ENCODE results near the gene BPNT1.
"Not testable (repeated sequence)": the region's sequence is repeated elsewhere in the genome, so short reads cannot be mapped to it uniquely, and the experiment has no call there.

The BPNT1 gene

GRCh38 chr1:220123889-220124288 lies 34.3 kb upstream of the BPNT1 start:
- no peak overlapping the region for H3K27ac ChIP-seq
- TF ChIP-seq ZFX (IDR thresholded peaks at IDR 0.05; ENCODE audit: borderline replicate concordance): no peak
- TF ChIP-seq, protein P1, sequence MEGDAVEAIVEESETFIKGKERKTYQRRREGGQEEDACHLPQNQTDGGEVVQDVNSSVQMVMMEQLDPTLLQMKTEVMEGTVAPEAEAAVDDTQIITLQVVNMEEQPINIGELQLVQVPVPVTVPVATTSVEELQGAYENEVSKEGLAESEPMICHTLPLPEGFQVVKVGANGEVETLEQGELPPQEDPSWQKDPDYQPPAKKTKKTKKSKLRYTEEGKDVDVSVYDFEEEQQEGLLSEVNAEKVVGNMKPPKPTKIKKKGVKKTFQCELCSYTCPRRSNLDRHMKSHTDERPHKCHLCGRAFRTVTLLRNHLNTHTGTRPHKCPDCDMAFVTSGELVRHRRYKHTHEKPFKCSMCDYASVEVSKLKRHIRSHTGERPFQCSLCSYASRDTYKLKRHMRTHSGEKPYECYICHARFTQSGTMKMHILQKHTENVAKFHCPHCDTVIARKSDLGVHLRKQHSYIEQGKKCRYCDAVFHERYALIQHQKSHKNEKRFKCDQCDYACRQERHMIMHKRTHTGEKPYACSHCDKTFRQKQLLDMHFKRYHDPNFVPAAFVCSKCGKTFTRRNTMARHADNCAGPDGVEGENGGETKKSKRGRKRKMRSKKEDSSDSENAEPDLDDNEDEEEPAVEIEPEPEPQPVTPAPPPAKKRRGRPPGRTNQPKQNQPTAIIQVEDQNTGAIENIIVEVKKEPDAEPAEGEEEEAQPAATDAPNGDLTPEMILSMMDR (IDR thresholded peaks at IDR 0.05): peak; percentile 74

- TF ChIP-seq, protein P1 (IDR thresholded peaks at IDR 0.05): no peak
- TF ChIP-seq ZFX (IDR thresholded peaks at IDR 0.05; ENCODE audit: borderline replicate concordance): no peak
Observed at GRCh38 chr1:220123066-220123465, 33.5 kb upstream of the BPNT1 start.

GRCh38 chr1:220121791-220122530 lies 32.4 kb upstream of the BPNT1 start:
- TF ChIP-seq, protein P1 (IDR thresholded peaks at IDR 0.05): no peak
- no peak for TF ChIP-seq ZFX (IDR thresholded peaks at IDR 0.05; ENCODE audit: borderline replicate concordance)
- no peak overlapping the region for H3K27ac ChIP-seq

More at GRCh38 chr1:220123066-220123465, 33.5 kb upstream of the BPNT1 start:
- no peak overlapping the region for H3K27ac ChIP-seq

DNA sequence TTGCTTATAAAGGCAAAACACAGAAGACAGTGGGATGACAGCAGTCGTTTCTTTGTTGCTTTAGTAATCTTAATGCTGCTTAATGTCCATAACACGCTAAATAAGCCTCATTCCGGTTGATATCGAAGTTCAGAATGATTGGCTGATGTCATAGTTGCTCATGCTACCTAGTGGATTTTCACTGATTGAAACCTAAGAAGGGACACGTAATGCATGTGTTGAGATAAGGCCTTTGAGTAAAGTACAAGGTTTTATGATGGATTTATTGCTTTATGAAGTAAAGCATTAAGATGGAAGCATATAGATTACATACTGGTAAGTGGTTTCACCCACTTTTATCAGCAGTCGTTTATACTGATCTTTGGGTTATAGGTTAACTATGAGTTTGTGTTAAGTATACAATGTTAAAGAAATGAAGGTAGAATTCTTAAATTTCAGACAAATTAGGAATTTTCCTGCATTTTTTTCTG lies 29.5 kb upstream of the BPNT1 start:
- no peak for TF ChIP-seq ZFX (IDR thresholded peaks at IDR 0.05; ENCODE audit: borderline replicate concordance)
- TF ChIP-seq, protein P1 (IDR thresholded peaks at IDR 0.05): no peak
- H3K27ac ChIP-seq: no peak overlapping the region

- TF ChIP-seq, protein P1 (IDR thresholded peaks at IDR 0.05): peak; percentile 98
- TF ChIP-seq ZFX (IDR thresholded peaks at IDR 0.05; ENCODE audit: borderline replicate concordance): no peak
- H3K27ac ChIP-seq: no peak overlapping the region
Observed at GRCh38 chr1:220113136-220113695, 23.6 kb upstream of the BPNT1 start.

- not testable (repeated sequence) for H3K27ac ChIP-seq
Observed at GRCh38 chr1:220112600-220112999, 23.0 kb upstream of the BPNT1 start.

- not testable (repeated sequence) for H3K27ac ChIP-seq
Observed at GRCh38 chr1:220110473-220110872, 20.9 kb upstream of the BPNT1 start.

DNA sequence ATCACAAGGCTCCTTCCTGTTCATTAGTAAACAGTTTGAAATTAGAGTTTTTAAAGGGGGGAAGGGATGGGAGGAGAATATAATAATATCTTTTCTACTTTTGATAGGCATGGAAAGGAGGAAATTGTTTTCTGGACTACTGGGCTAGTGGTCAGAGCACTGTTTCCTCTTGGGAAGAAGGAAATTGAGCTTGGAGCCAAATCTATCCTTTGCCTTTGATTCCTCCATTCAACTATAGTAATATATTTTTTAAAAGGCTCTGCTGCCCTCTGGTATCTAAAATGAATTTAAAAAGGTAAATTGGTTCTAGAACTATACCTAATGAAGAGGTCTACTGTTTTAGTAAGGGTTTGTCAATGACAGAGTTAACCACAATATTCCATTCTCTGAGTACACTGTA lies 10.2 kb upstream of the BPNT1 start:
- no peak overlapping the region for H3K27ac ChIP-seq
- TF ChIP-seq, protein P1 (IDR thresholded peaks at IDR 0.05): no peak

All from 22Rv1 (cell line).